ENCODE results near the gene COL26A1.

The COL26A1 gene

GRCh38 chr7:101537205-101537604 lies 174.5 kb downstream of the COL26A1 start:
- DNase-seq: no peak

GRCh38 chr7:101537935-101538595 lies 175.4 kb downstream of the COL26A1 start:
- no peak for DNase-seq

- peak; percentile 45 for DNase-seq
These were observed 176.2 kb downstream of the COL26A1 start for GRCh38 chr7:101538596-101539459.

- DNase-seq: no peak
These were observed 177.1 kb downstream of the COL26A1 start for GRCh38 chr7:101539784-101540183.

GRCh38 chr7:101542527-101543241 lies 180.0 kb downstream of the COL26A1 start:
- peak; percentile 79 for DNase-seq

- no peak for DNase-seq
These were observed 180.6 kb downstream of the COL26A1 start for GRCh38 chr7:101543242-101543766.

- no peak for DNase-seq
These were observed 181.2 kb downstream of the COL26A1 start for GRCh38 chr7:101543846-101544245.

- DNase-seq: no peak
These were observed 182.9 kb downstream of the COL26A1 start for GRCh38 chr7:101545441-101546190.

GRCh38 chr7:101546308-101546936 lies 183.7 kb downstream of the COL26A1 start:
- DNase-seq: no peak

- no peak for DNase-seq
These were observed 184.6 kb downstream of the COL26A1 start for GRCh38 chr7:101547022-101547915.

GRCh38 chr7:101547916-101548661 lies 185.4 kb downstream of the COL26A1 start:
- no peak for DNase-seq

GRCh38 chr7:101549734-101550133 lies 187.1 kb downstream of the COL26A1 start:
- no peak for DNase-seq

- DNase-seq: peak; percentile 1
These were observed 188.2 kb downstream of the COL26A1 start for GRCh38 chr7:101550641-101551541.

- DNase-seq: peak; percentile 2
These were observed 190.5 kb downstream of the COL26A1 start for GRCh38 chr7:101553018-101553770.

GRCh38 chr7:101553771-101554445 lies 191.2 kb downstream of the COL26A1 start:
- peak; percentile 1 for DNase-seq

- no peak for DNase-seq
These were observed 192.1 kb downstream of the COL26A1 start for GRCh38 chr7:101554584-101555268.
